HepG2 (cell line): ENCODE data around the gene PRKAB1. TPM values are rescaled to one million over a fixed set of nuclear protein-coding genes. Genes with fewer than 3 reads are reported as not detected.

Experiments used
- ATAC-seq: fragments of 200-7000 bp; cut with Tn5 transposase; 3 replicates; pipeline ENCODE4 v1.9.1; 2020; ENCODE audit warnings: mild to moderate bottlenecking, moderate library complexity
- BruUV-seq: library from RNA; stranded (reverse); fragments of 400-500 nt; replicated peaks from 2 replicates; lab custom pipeline; 2021; lab: Mats Ljungman, UMichigan
- CTCF ChIA-PET: fragments of 300-600 bp; formaldehyde crosslinking; extraction: SDS; loops from one replicate; lab custom pipeline; 2021; ENCODE audit warnings: low total read pairs, inconsistent platforms, low intra/inter-chr PET ratio; lab: Yijun Ruan, JAX
- POLR2A ChIA-PET: fragments of 350-600 bp; sonication (Branson Sonifier 250); formaldehyde crosslinking; loops from one replicate; lab custom pipeline; 2020; ENCODE audit warnings: antibody characterized with exemption, inconsistent platforms; lab: Yijun Ruan, JAX
- DNase-seq: peaks from one replicate; pipeline ENCODE4 v3.0.0-alpha.2; 2015; ENCODE audit warnings: low spot score
- FAIRE-seq: peaks from 3 replicates; lab custom pipeline; 2011; peaks lifted over from hg19 to GRCh38; lab: Jason Lieb, UNC
- H2AFZ ChIP-seq: one replicate; pipeline ENCODE4 v1.6.1; 2011; ENCODE audit warnings: low read length, inconsistent platforms
- H3K27ac ChIP-seq: fragments of 300-600 bp; 3 replicates; pipeline ENCODE4 v1.8.0; 2011; ENCODE audit warnings: mixed run types, mild to moderate bottlenecking, mixed read lengths, low read length, inconsistent platforms; ENCODE audit not compliant: insufficient read depth; ENCODE audit errors: extremely low read length
- H3K27me3 ChIP-seq, 2 experiments: fragments of 200-600 bp in 1 of 2; 2 replicates in 1 of 2; 3 replicates in 1 of 2; pipeline versions ENCODE4 v1.6.0 to v1.8.0; 2011; ENCODE audit warnings: low read length in 2 of 2, mild to moderate bottlenecking in 2 of 2, moderate library complexity in 2 of 2, inconsistent platforms in 1 of 2; ENCODE audit not compliant: insufficient read depth in 2 of 2, control insufficient read depth in 1 of 2
- H3K36me3 ChIP-seq, 2 experiments: fragments of 200-600 bp in 1 of 2; replicated peaks in 1 of 2; 2 replicates in 1 of 2; 3 replicates in 1 of 2; pipeline versions ENCODE4 v1.5.1 to v1.8.0; 2011; ENCODE audit warnings: low read length in 2 of 2, inconsistent platforms in 1 of 2; ENCODE audit not compliant: insufficient read depth in 2 of 2, control insufficient read depth in 1 of 2
- H3K4me1 ChIP-seq: 2 replicates; pipeline ENCODE4 v1.5.1; 2012; ENCODE audit warnings: low read length, inconsistent platforms; ENCODE audit not compliant: insufficient read depth
- H3K4me2 ChIP-seq: 2 replicates; pipeline ENCODE4 v1.6.0; 2011; ENCODE audit warnings: low read depth, low read length, inconsistent platforms
- H3K4me3 ChIP-seq, 3 experiments: fragments of 200-600 bp in 1 of 3; sonication (generic), shearing (Covaris generic) in 1 of 3; replicated peaks in 1 of 3; 2 replicates each; pipeline ENCODE4 v1.5.1; 2011 to 2016; ENCODE audit warnings: low read length in 3 of 3, inconsistent platforms in 2 of 3, low read depth in 2 of 3, mild to moderate bottlenecking in 2 of 3, control low read depth in 1 of 3, mixed read lengths in 1 of 3; ENCODE audit not compliant: insufficient read depth in 1 of 3
- H3K79me2 ChIP-seq: one replicate; pipeline ENCODE4 v1.6.1; 2011; ENCODE audit warnings: low read length, inconsistent platforms; ENCODE audit not compliant: insufficient read depth
- H3K9ac ChIP-seq: 2 replicates; pipeline ENCODE4 v1.6.0; 2011; ENCODE audit warnings: mild to moderate bottlenecking, low read depth, low read length, inconsistent platforms; ENCODE audit not compliant: insufficient read depth
- H3K9me3 ChIP-seq: 2 replicates; pipeline ENCODE4 v1.5.1; 2012; ENCODE audit warnings: mild to moderate bottlenecking, low read length
- H4K20me1 ChIP-seq: 2 replicates; pipeline ENCODE4 v1.6.0; 2011; ENCODE audit warnings: inconsistent platforms, mild to moderate bottlenecking, low read length, moderate library complexity; ENCODE audit not compliant: insufficient read depth
- MEIS2 ChIP-seq: sonication (generic); formaldehyde crosslinking; IDR thresholded peaks from 2 replicates; pipeline ENCODE4 v1.9.0; 2021; ENCODE audit warnings: mild to moderate bottlenecking, missing genetic modification reagents
- STAG1 ChIP-seq: sonication (generic); formaldehyde crosslinking; IDR thresholded peaks from 2 replicates; pipeline ENCODE4 v1.4.0; 2020; ENCODE audit warnings: missing genetic modification reagents
- TEAD2 ChIP-seq: sonication (generic); formaldehyde crosslinking; IDR thresholded peaks from 2 replicates; pipeline ENCODE4 v1.9.0; 2021; ENCODE audit warnings: missing genetic modification reagents
- TOPORS ChIP-seq: sonication (generic); formaldehyde crosslinking; IDR thresholded peaks from 2 replicates; pipeline ENCODE4 v1.8.0; 2023; ENCODE audit warnings: mild to moderate bottlenecking, missing genetic modification reagents
- WIZ ChIP-seq: sonication (generic); formaldehyde crosslinking; IDR thresholded peaks from 2 replicates; pipeline ENCODE4 v1.5.1; 2020; ENCODE audit warnings: mild to moderate bottlenecking, missing genetic modification reagents
- ZMAT3 ChIP-seq: sonication (generic); formaldehyde crosslinking; conservative IDR thresholded peaks from 2 replicates; pipeline ENCODE4 v1.7.0; 2021; ENCODE audit warnings: missing genetic modification reagents
- ZNF101 ChIP-seq: sonication (generic); formaldehyde crosslinking; IDR thresholded peaks from 2 replicates; pipeline ENCODE4 v1.4.0; 2020; ENCODE audit warnings: mild to moderate bottlenecking, low read depth, missing genetic modification reagents, borderline replicate concordance
- ZNF3 ChIP-seq: IDR thresholded peaks from 2 replicates; pipeline ENCODE4 v1.7.0; 2017; ENCODE audit warnings: inconsistent platforms
- ZNF782 ChIP-seq: sonication (generic); formaldehyde crosslinking; IDR thresholded peaks from 2 replicates; pipeline ENCODE4 v1.4.0; 2020; ENCODE audit warnings: missing genetic modification reagents, mild to moderate bottlenecking, borderline replicate concordance
- WGBS: methylation state at CpG from one replicate; pipeline ENCODE4 v1.1.6; 2017; ENCODE audit warnings: low lambda C conversion rate; 5-methylcytosine and 5-hydroxymethylcytosine counted together
- in situ Hi-C: cut with HindIII; loops from 2 replicates; pipeline ENCODE4 v1.10.0; 2017; ENCODE audit warnings: low pct_unique_long_range_greater_than_20kb; ENCODE audit not compliant: extremely low pct_ligation_motif_present
- intact Hi-C: fragments of 100-400 bp; cut with micrococcal nuclease; formaldehyde crosslinking; loops from one replicate; pipeline ENCODE4 v1.10.0; 2022; ENCODE audit not compliant: unreplicated experiment
- polyA plus RNA-seq, 8 experiments: library from polyadenylated mRNA; depleted of rRNA in 3 of 8; stranded (reverse) in 7 of 8; unstranded in 1 of 8; fragments of >200 nt; fragmentation: Illumina TruSeq in 4 of 8; extraction: Trizol in 4 of 8; gene quantifications; 2 replicates each; pipeline versions ENCODE4 v1.2.1 to v1.2.3, GENCODE V29; 2011 to 2016; ENCODE audit warnings: low read depth in 4 of 8, missing spikeins in 1 of 8, mixed read lengths in 1 of 8; ENCODE audit not compliant: insufficient read depth in 1 of 8
- total RNA-seq, 5 experiments: library from RNA; depleted of rRNA; stranded (reverse); fragments of >200 nt; fragmentation: Illumina TruSeq; extraction: Trizol; gene quantifications; 2 replicates each; pipeline ENCODE4 v1.2.3, GENCODE V29; 2016; ENCODE audit warnings: low read depth in 1 of 5
- TF ChIP-seq, protein P1 (sequence below): sonication (generic); formaldehyde crosslinking; IDR thresholded peaks from 2 replicates; pipeline ENCODE4 v1.4.0; 2020; ENCODE audit warnings: missing genetic modification reagents

PRKAB1 gene
- total and polyA plus RNA-seq, 2 of the 13 experiments (the other 11 are each of a cell fraction or from before 2014, with no cell fraction given): 28.4 to 35.5 TPM

DNA sequence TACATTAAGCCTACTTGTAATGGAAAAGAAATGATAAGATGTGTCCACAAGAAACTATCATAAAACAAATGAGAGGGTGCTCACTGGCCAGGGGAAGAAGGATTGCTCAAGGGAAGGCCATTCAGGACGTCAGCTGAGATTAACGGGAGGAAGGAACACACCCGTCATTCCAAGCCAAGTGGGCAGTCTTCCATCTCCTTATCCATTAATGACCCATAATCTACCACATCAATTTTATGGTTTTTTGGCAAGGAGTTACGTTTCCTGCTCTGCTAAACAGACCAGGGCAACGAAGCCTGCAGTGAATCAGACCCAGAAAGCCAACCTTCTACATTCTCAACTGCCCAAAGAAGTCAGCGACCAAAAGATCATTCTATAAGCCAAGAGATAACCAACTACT, 25.1 kb downstream of the PRKAB1 start:
- H3K79me2 ChIP-seq: no peaks in the 10 kb centered on the region
- ChIA-PET CTCF (no interaction called here), POLR2A (no interaction called here)
- no peak overlapping the region for H3K4me3 ChIP-seq
- no peak overlapping the region for H3K27ac ChIP-seq
- ATAC-seq (no peak), FAIRE-seq (no peak), DNase-seq (no peak)
- H3K4me2 ChIP-seq: no peak overlapping the region
- in situ Hi-C loops (no loop called here), intact Hi-C loops (loop anchor here (10.0 kb wide), 1 partner anchor 92 kb away; no protein-coding TSS in a partner anchor)
- no peaks in the 10 kb centered on the region for H3K9me3 ChIP-seq
- H4K20me1 ChIP-seq: no peaks in the 10 kb centered on the region
- H3K36me3 ChIP-seq: peaks cover 3 to 28% of the 10 kb centered on the region in 2 experiments; a peak in 4 of 5 replicates
- WGBS: 98% methylated on average over 6 of the region's 6 CpGs
- TF ChIP-seq ZNF101 (CRISPR knock-in tag): no peak
- no peak for TF ChIP-seq STAG1
- TF ChIP-seq, protein P1, sequence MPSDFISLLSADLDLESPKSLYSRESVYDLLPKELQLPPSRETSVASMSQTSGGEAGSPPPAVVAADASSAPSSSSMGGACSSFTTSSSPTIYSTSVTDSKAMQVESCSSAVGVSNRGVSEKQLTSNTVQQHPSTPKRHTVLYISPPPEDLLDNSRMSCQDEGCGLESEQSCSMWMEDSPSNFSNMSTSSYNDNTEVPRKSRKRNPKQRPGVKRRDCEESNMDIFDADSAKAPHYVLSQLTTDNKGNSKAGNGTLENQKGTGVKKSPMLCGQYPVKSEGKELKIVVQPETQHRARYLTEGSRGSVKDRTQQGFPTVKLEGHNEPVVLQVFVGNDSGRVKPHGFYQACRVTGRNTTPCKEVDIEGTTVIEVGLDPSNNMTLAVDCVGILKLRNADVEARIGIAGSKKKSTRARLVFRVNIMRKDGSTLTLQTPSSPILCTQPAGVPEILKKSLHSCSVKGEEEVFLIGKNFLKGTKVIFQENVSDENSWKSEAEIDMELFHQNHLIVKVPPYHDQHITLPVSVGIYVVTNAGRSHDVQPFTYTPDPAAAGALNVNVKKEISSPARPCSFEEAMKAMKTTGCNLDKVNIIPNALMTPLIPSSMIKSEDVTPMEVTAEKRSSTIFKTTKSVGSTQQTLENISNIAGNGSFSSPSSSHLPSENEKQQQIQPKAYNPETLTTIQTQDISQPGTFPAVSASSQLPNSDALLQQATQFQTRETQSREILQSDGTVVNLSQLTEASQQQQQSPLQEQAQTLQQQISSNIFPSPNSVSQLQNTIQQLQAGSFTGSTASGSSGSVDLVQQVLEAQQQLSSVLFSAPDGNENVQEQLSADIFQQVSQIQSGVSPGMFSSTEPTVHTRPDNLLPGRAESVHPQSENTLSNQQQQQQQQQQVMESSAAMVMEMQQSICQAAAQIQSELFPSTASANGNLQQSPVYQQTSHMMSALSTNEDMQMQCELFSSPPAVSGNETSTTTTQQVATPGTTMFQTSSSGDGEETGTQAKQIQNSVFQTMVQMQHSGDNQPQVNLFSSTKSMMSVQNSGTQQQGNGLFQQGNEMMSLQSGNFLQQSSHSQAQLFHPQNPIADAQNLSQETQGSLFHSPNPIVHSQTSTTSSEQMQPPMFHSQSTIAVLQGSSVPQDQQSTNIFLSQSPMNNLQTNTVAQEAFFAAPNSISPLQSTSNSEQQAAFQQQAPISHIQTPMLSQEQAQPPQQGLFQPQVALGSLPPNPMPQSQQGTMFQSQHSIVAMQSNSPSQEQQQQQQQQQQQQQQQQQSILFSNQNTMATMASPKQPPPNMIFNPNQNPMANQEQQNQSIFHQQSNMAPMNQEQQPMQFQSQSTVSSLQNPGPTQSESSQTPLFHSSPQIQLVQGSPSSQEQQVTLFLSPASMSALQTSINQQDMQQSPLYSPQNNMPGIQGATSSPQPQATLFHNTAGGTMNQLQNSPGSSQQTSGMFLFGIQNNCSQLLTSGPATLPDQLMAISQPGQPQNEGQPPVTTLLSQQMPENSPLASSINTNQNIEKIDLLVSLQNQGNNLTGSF (CRISPR knock-in tag): no peak
- TF ChIP-seq ZNF3 (CRISPR knock-in tag): no peak
- no peak for TF ChIP-seq MEIS2 (CRISPR knock-in tag)
- no peak for TF ChIP-seq ZNF782 (CRISPR knock-in tag)
- TF ChIP-seq WIZ (CRISPR knock-in tag): no peak
- no peak for TF ChIP-seq TEAD2 (CRISPR knock-in tag)
- no peak for TF ChIP-seq TOPORS (CRISPR knock-in tag)
- no peak for TF ChIP-seq ZMAT3 (CRISPR knock-in tag)
- BruUV-seq: no TSS peak
- no peak overlapping the region for H2AFZ ChIP-seq
- no peaks in the 10 kb centered on the region for H3K27me3 ChIP-seq
- no peak overlapping the region for H3K9ac ChIP-seq
- H3K4me1 ChIP-seq: peaks cover 43% of the 10 kb centered on the region
